Calu3 (cell line): ENCODE data around the gene HMGB1. TPM values are rescaled to one million over a fixed set of nuclear protein-coding genes. Genes with fewer than 3 reads are reported as not detected.

Experiments
- BruUV-seq: library from RNA; stranded (reverse); fragments of 400-500 nt; replicated peaks from 2 replicates; lab custom pipeline; 2021; lab: Mats Ljungman, UMichigan
- CTCF ChIA-PET: fragments of 300-600 bp; sonication (Branson Sonifier 250); formaldehyde crosslinking; loops from one replicate; lab custom pipeline; 2022; ENCODE audit warnings: antibody characterized with exemption; lab: Charles Lee
- DNase-seq: peaks from one replicate; pipeline ENCODE4 v3.0.0; 2022
- H3K27ac Mint-ChIP-seq: one replicate; pipeline ENCODE4 v1.8.0; 2022; ENCODE audit warnings: mixed read lengths; ENCODE audit not compliant: unreplicated experiment
- H3K27me3 Mint-ChIP-seq: one replicate; pipeline ENCODE4 v1.8.0; 2022; ENCODE audit warnings: mixed read lengths; ENCODE audit not compliant: unreplicated experiment
- H3K36me3 Mint-ChIP-seq: one replicate; pipeline ENCODE4 v1.8.0; 2022; ENCODE audit warnings: mild to moderate bottlenecking, moderate library complexity, mixed read lengths; ENCODE audit not compliant: insufficient read depth, unreplicated experiment
- H3K4me1 Mint-ChIP-seq: one replicate; pipeline ENCODE4 v1.8.0; 2022; ENCODE audit warnings: mild to moderate bottlenecking, low read depth, mixed read lengths; ENCODE audit not compliant: unreplicated experiment
- H3K4me3 Mint-ChIP-seq: one replicate; pipeline ENCODE4 v1.8.0; 2022; ENCODE audit warnings: mild to moderate bottlenecking, low read depth, moderate library complexity, mixed read lengths; ENCODE audit not compliant: unreplicated experiment
- H3K9me3 Mint-ChIP-seq: one replicate; pipeline ENCODE4 v1.8.0; 2022; ENCODE audit warnings: low read depth, mixed read lengths; ENCODE audit not compliant: unreplicated experiment
- CTCF ChIP-seq: fragments of 200-600 bp; IDR thresholded peaks from one replicate; pipeline ENCODE4 v1.8.0; 2022; ENCODE audit warnings: antibody characterized with exemption; ENCODE audit not compliant: unreplicated experiment
- intact Hi-C: fragments of 100-400 bp; cut with micrococcal nuclease; formaldehyde crosslinking; loops from one replicate; pipeline ENCODE4 v1.10.0; 2022; ENCODE audit not compliant: unreplicated experiment
- total RNA-seq: library from RNA; stranded (reverse); gene quantifications from 2 replicates; pipeline ENCODE4 v1.2.3, GENCODE V29; 2022

Gene HMGB1
- total RNA-seq, 1 experiment from 2014 or later = 410 TPM

GRCh38 chr13:30406779-30407416 is 58.8 kb downstream of the HMGB1 start:
- H3K9me3 Mint-ChIP-seq = no peaks in the 10 kb centered on the region
- H3K4me3 Mint-ChIP-seq = no peak overlapping the region
- no peaks in the 10 kb centered on the region for H3K27me3 Mint-ChIP-seq
- CTCF ChIA-PET = interaction anchor here (0.7 kb wide), 1 partner anchor 274 kb away, joined by 6 read pairs; no protein-coding TSS in a partner anchor
- BruUV-seq = no TSS peak
- H3K4me1 Mint-ChIP-seq = no peaks in the 10 kb centered on the region
- TF ChIP-seq CTCF = no peak
- no peak for DNase-seq
- H3K36me3 Mint-ChIP-seq = peaks cover 3% of the 10 kb centered on the region
- intact Hi-C loops = no loop called here
- H3K27ac Mint-ChIP-seq = no peak overlapping the region

Other genes starting within 250 kb of the HMGB1 start
- gene KATNAL1, start 158.4 kb downstream of the HMGB1 start, total RNA-seq = 4.3 and 5.1 TPM in 2 replicates
- not detected in 2 replicates for gene UBE2L5, start 43.4 kb downstream of the HMGB1 start, total RNA-seq
- gene USPL1, start 152.0 kb upstream of the HMGB1 start, total RNA-seq = 11.2 and 11.9 TPM in 2 replicates